Type B pancreatic cell (in vitro differentiated cells): ENCODE results near the gene DPP6. TPM values are rescaled to one million over a fixed set of nuclear protein-coding genes. Genes with fewer than 3 reads are reported as not detected.

ENCODE experiments used
- DNase-seq: peaks from one replicate; pipeline ENCODE4 v3.0.0; 2021; ENCODE audit warnings: mixed read lengths; ENCODE audit not compliant: unreplicated experiment; ENCODE audit errors: extremely low spot score
- H3K27ac Mint-ChIP-seq: 2 replicates; pipeline ENCODE4 v1.8.0; 2021; ENCODE audit warnings: mild to moderate bottlenecking, mixed read lengths
- H3K27me3 Mint-ChIP-seq: 2 replicates; pipeline ENCODE4 v1.8.0; 2021; ENCODE audit warnings: mixed read lengths
- H3K36me3 Mint-ChIP-seq: 2 replicates; pipeline ENCODE4 v1.8.0; 2021; ENCODE audit warnings: mixed read lengths
- H3K4me1 Mint-ChIP-seq: one replicate; pipeline ENCODE4 v1.8.0; 2021; ENCODE audit warnings: mixed read lengths; ENCODE audit not compliant: unreplicated experiment
- H3K4me3 Mint-ChIP-seq: 2 replicates; pipeline ENCODE4 v1.8.0; 2021; ENCODE audit warnings: mild to moderate bottlenecking, mixed read lengths
- H3K9me3 Mint-ChIP-seq: 2 replicates; pipeline ENCODE4 v1.8.0; 2021; ENCODE audit warnings: mixed read lengths
- total RNA-seq: library from RNA; stranded (reverse); gene quantifications from 2 replicates; pipeline ENCODE4 v1.2.1, GENCODE V29; 2021; ENCODE audit warnings: low replicate concordance
- TF ChIP-seq, protein P1 (sequence below): fragments of 200-600 bp; sonication (generic); conservative IDR thresholded peaks from 2 replicates; pipeline ENCODE4 v1.5.0; 2021; ENCODE audit warnings: antibody characterized with exemption, mild to moderate bottlenecking

Gene DPP6
- total RNA-seq, 1 donor from 2014 or later = 4.1 TPM

DNA sequence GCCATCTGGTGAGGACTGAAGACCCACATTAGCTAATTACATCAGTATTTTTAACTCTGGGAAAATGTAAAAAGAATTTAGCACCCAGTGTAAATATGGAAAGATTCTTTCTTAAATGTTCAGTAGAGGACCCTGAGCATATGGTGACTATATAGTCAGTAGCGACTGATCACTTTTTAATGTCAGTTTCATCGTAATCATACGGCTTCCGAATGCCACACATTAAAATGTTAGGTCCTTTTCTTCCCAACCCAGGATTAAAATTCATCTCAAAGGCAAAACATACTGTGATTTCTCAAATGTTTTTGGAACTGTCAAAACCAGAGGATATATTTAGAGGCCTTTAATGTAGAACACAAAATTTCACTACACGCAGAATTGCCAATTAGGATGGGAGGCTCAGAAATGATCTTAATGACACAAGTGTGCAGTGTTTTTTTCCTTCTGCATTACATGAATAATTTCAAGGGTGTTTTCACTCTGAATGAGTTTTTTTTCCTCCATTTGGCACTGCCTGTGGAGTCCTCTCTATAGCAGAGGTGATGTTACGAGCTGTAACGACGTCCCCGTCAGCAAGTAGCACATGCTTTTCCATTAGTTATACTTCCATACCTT lies 568.0 kb downstream of the DPP6 start:
- H3K4me1 Mint-ChIP-seq = no peaks in the 10 kb centered on the region
- H3K27me3 Mint-ChIP-seq = no peaks in the 10 kb centered on the region
- DNase-seq = no peak
- no peaks in the 10 kb centered on the region for H3K36me3 Mint-ChIP-seq
- H3K27ac Mint-ChIP-seq = no peak overlapping the region
- no peak overlapping the region for H3K4me3 Mint-ChIP-seq
- TF ChIP-seq, protein P1, sequence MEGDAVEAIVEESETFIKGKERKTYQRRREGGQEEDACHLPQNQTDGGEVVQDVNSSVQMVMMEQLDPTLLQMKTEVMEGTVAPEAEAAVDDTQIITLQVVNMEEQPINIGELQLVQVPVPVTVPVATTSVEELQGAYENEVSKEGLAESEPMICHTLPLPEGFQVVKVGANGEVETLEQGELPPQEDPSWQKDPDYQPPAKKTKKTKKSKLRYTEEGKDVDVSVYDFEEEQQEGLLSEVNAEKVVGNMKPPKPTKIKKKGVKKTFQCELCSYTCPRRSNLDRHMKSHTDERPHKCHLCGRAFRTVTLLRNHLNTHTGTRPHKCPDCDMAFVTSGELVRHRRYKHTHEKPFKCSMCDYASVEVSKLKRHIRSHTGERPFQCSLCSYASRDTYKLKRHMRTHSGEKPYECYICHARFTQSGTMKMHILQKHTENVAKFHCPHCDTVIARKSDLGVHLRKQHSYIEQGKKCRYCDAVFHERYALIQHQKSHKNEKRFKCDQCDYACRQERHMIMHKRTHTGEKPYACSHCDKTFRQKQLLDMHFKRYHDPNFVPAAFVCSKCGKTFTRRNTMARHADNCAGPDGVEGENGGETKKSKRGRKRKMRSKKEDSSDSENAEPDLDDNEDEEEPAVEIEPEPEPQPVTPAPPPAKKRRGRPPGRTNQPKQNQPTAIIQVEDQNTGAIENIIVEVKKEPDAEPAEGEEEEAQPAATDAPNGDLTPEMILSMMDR = no peak
- no peaks in the 10 kb centered on the region for H3K9me3 Mint-ChIP-seq

DNA sequence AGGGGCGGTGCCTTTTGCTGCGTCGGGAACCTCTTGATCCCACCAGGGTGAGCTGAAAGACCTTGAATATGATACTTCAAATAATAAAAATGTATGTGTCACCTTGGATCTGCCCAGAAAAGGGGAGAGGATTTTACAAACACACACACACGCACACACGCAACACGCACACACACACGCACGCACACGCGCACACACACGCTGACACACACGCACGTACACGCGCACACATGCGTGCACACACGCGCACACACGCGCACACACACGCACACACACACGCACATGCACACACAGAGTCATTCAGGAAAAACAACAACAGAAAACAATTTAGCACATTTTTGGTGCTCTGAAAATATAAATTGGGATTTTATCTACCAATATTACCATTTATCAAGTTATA lies 571.2 kb downstream of the DPP6 start:
- TF ChIP-seq, protein P1 = no peak
- DNase-seq = no peak
- Mint-ChIP-seq H3K4me1 (no peaks in the 10 kb centered on the region), H3K4me3 (no peak overlapping the region), H3K9me3 (no peaks in the 10 kb centered on the region), H3K27me3 (no peaks in the 10 kb centered on the region), H3K27ac (no peak overlapping the region), H3K36me3 (no peaks in the 10 kb centered on the region)

DNA sequence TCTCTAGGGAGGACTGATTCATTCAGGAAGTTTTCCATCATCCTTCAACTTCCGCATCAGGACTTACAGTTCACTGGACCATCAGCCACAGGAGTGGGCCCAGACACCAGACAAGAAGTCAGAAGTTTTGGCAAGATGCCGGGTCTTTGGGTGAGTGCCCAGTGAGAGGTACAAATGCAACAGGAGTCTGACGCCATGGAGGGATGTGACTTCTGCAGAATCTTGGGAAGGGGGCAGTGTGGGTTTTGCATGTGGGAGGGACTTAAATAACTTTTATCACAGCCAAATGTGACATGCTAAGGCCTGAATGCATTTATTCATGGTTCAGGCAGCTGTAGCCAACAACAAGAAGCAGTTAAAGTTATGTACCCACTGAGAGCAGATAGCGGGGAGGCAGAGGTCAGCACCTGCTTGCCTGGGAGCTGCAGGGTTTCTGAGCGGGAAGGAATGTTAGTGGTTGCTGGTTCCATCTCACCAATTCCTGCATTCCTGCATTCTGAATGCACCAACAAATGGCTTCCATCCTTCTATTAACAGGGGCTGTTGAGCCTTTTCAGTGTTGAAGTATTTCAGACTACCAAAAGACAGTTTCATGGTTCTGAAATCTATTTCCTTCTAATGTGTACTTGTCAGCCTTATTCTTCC lies 575.6 kb downstream of the DPP6 start:
- no peak overlapping the region for H3K27ac Mint-ChIP-seq
- no peaks in the 10 kb centered on the region for H3K9me3 Mint-ChIP-seq
- H3K36me3 Mint-ChIP-seq = no peaks in the 10 kb centered on the region
- TF ChIP-seq, protein P1 = no peak
- no peaks in the 10 kb centered on the region for H3K4me1 Mint-ChIP-seq
- peaks cover 2% of the 10 kb centered on the region for H3K27me3 Mint-ChIP-seq
- H3K4me3 Mint-ChIP-seq = no peak overlapping the region
- DNase-seq = no peak

DNA sequence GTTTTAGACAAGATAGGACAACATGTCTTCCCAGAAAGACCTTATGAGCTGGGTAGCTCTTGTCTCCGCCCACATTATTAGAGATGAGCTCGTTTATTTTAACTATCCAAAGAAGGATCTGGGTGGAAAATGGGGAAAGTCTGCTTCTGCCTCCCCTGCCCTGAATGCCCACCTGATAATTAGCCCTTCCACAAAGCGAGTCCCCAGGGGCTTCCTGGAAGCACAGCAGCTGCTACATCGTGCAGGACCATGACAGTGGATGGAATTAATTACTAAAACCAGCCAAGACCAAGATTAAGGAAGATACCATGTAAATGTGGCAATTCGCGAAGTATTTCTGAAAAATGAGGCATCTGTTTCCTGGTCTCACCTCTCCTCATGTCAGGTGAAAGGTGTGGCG lies 576.4 kb downstream of the DPP6 start:
- H3K36me3 Mint-ChIP-seq = no peaks in the 10 kb centered on the region
- no peaks in the 10 kb centered on the region for H3K4me1 Mint-ChIP-seq
- H3K4me3 Mint-ChIP-seq = no peak overlapping the region
- TF ChIP-seq, protein P1 = no peak
- H3K27me3 Mint-ChIP-seq = peaks cover 2% of the 10 kb centered on the region
- no peaks in the 10 kb centered on the region for H3K9me3 Mint-ChIP-seq
- no peak for DNase-seq
- H3K27ac Mint-ChIP-seq = no peak overlapping the region

DNA sequence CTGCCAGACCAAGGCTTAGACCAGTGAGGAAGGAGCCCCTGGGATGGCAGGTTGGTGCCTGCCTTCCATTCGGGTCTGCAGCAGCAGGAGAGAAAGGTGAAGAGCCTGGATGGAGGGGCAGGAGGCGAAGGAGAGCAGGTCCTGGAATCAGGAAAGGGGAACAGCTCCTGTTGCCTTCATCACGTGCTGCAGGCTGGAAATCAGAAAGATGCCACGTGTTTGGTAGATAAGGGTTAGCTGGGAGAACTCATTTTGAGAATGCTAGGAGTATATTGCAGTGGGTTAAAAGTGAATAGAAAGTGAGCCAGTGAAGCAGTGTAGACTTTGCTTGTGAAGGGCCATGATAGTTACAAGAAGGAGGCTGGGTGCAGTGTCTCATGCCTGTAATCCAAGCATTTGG lies 579.0 kb downstream of the DPP6 start:
- Mint-ChIP-seq H3K4me1 (no peaks in the 10 kb centered on the region), H3K9me3 (peaks cover 5% of the 10 kb centered on the region), H3K4me3 (no peak overlapping the region), H3K27ac (no peak overlapping the region), H3K36me3 (no peaks in the 10 kb centered on the region), H3K27me3 (peaks cover 2% of the 10 kb centered on the region)
- TF ChIP-seq, protein P1 = no peak
- no peak for DNase-seq
